ENCODE measurements around the gene TRMT10B.

DNA sequence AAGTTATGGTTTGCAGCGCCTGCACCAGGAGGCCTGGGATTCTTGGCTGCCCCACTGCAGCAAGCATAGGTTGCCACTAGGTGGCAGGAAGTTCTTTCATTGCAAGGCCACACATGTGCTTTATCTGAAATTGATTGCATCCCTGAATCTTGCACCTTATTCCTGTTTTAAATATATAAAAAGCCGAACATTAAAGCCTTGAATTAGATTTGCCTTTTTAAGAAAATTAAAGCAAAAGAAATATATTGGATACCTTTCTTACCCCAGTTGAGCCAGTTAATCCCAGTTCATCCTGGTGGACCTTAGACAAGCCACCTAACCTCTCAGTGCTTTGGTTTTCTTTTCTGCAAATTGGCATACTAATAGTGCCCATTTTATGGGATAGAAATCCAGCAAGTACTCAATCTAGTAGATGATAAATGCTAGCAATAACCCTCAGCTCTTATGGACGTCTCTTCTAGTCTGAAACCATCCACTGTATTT is 6.3 kb upstream of the TRMT10B start:
- TF ChIP-seq, protein P1, sequence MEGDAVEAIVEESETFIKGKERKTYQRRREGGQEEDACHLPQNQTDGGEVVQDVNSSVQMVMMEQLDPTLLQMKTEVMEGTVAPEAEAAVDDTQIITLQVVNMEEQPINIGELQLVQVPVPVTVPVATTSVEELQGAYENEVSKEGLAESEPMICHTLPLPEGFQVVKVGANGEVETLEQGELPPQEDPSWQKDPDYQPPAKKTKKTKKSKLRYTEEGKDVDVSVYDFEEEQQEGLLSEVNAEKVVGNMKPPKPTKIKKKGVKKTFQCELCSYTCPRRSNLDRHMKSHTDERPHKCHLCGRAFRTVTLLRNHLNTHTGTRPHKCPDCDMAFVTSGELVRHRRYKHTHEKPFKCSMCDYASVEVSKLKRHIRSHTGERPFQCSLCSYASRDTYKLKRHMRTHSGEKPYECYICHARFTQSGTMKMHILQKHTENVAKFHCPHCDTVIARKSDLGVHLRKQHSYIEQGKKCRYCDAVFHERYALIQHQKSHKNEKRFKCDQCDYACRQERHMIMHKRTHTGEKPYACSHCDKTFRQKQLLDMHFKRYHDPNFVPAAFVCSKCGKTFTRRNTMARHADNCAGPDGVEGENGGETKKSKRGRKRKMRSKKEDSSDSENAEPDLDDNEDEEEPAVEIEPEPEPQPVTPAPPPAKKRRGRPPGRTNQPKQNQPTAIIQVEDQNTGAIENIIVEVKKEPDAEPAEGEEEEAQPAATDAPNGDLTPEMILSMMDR (IDR thresholded peaks at IDR 0.05) = peak; percentile 69 to 79 (median 72)
- no peak for TF ChIP-seq POLR2AphosphoS5 (IDR thresholded peaks at IDR 0.05)
